Peyer's patch (tissue), 4 donors: ENCODE data around the gene HSPG2.

Source experiments
- POLR2A ChIP-seq, 2 donors: fragments of 450-650 bp; IDR thresholded peaks; one replicate each; pipeline ENCODE4 v1.5.1; 2017; ENCODE audit warnings: antibody characterized with exemption in 2 of 2, mild to moderate bottlenecking in 2 of 2, moderate library complexity in 2 of 2
- TF ChIP-seq, protein P1 (sequence below), 6 experiments: fragments of 450-650 bp in 4 of 6; fragments of 200-600 bp in 2 of 6; sonication (generic) in 1 of 6; IDR thresholded peaks; one replicate each; pipeline ENCODE4 v1.5.1; 2017 to 2019; ENCODE audit warnings: antibody characterized with exemption in 6 of 6, mild to moderate bottlenecking in 3 of 6, moderate library complexity in 1 of 6

DNA sequence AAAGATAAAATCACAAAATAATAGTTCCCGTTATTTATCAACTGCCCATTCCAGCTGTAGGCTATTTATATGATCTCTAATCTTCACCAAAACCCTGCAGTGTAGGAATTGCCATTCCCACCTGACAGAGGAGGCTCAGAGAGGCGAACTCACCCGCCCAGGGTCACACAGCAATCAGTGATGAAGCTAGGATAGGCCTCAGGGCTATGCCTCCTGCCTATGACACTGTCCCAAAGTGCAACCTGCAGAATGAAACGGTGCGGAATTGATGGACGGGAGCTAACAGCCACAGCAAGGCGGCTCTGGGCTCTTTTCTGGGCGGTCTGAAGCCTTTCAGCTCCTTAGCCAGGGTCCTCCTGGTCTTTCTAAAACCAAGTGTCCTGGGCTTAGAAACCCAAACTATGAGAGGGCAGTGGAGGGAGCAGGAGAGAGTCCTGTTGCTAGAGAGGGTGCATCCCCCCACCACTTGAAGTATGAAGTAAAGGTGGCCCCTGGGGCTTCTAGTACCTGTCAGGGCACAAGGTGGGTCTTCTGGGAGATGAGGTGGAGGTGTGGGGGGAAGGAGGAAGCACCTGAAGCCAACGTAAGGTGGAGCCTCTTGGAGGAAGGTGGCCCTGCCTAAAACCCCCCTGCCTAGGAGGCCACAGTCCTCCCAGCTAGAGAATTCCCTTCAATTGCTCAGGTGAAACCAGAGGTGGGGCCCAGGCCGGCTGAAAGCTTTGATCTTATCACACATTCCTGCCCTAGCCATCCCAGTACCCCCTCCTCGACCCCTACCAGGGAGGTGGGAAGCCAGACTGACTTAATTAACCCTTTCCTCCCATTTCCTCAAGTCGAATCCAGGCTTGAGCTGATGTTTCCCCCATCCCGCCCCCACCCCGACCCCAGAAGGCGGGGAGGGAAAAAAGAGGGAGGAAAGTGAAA lies 14.8 kb downstream of the HSPG2 start:
- TF ChIP-seq, protein P1, sequence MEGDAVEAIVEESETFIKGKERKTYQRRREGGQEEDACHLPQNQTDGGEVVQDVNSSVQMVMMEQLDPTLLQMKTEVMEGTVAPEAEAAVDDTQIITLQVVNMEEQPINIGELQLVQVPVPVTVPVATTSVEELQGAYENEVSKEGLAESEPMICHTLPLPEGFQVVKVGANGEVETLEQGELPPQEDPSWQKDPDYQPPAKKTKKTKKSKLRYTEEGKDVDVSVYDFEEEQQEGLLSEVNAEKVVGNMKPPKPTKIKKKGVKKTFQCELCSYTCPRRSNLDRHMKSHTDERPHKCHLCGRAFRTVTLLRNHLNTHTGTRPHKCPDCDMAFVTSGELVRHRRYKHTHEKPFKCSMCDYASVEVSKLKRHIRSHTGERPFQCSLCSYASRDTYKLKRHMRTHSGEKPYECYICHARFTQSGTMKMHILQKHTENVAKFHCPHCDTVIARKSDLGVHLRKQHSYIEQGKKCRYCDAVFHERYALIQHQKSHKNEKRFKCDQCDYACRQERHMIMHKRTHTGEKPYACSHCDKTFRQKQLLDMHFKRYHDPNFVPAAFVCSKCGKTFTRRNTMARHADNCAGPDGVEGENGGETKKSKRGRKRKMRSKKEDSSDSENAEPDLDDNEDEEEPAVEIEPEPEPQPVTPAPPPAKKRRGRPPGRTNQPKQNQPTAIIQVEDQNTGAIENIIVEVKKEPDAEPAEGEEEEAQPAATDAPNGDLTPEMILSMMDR (IDR thresholded peaks at IDR 0.05): no peak
- no peak for TF ChIP-seq POLR2A (IDR thresholded peaks at IDR 0.05)
